Erythroblast (primary cell): ENCODE results near the gene ERVFRD-1.

Source experiments
- GATA1 ChIP-seq: IDR thresholded peaks from 2 replicates; pipeline ENCODE4 v1.6.1; 2011; ENCODE audit warnings: low read depth, mild to moderate bottlenecking, control low read depth, low read length, moderate library complexity
- POLR2A ChIP-seq: IDR thresholded peaks from 2 replicates; pipeline ENCODE4 v1.6.1; 2011; ENCODE audit warnings: mild to moderate bottlenecking, low read length

GRCh38 chr6:11111769-11112437 lies 378 bp upstream of the ERVFRD-1 start:
- TF ChIP-seq POLR2A: no peak
- TF ChIP-seq GATA1: no peak
